Lower lobe of right lung (tissue), 2 donors: ENCODE results near the gene SH2D6. TPM values are rescaled to one million over a fixed set of nuclear protein-coding genes. Genes with fewer than 3 reads are reported as not detected.
"Not testable (repeated sequence)": the region's sequence is repeated elsewhere in the genome, so short reads cannot be mapped to it uniquely, and the experiment has no call there.

ENCODE experiments used
- ATAC-seq, 2 donors: fragments of 200-7000 bp; cut with Tn5 transposase; one replicate each; pipeline ENCODE4 v1.9.1; 2020 to 2022; ENCODE audit warnings: mild to moderate bottlenecking in 2 of 2, moderate library complexity in 2 of 2
- DNase-seq: peaks from one replicate; pipeline ENCODE4 v3.0.0-alpha.2; 2020
- H3K27ac ChIP-seq: fragments of 200-600 bp; one replicate; pipeline ENCODE4 v1.8.0; 2022
- H3K27me3 ChIP-seq: fragments of 200-600 bp; one replicate; pipeline ENCODE4 v1.8.0; 2022; ENCODE audit warnings: low read depth
- H3K36me3 ChIP-seq: fragments of 200-600 bp; one replicate; pipeline ENCODE4 v1.8.0; 2022; ENCODE audit warnings: mild to moderate bottlenecking
- H3K4me1 ChIP-seq: fragments of 200-600 bp; one replicate; pipeline ENCODE4 v1.8.0; 2022
- H3K4me3 ChIP-seq: fragments of 200-600 bp; one replicate; pipeline ENCODE4 v1.8.0; 2022; ENCODE audit warnings: mild to moderate bottlenecking
- H3K9me3 ChIP-seq: fragments of 200-600 bp; one replicate; pipeline ENCODE4 v1.8.0; 2022
- CTCF ChIP-seq: fragments of 200-600 bp; IDR thresholded peaks from one replicate; pipeline ENCODE4 v1.8.0; 2022; ENCODE audit warnings: antibody characterized with exemption, mild to moderate bottlenecking
- intact Hi-C: fragments of 100-400 bp; cut with DNase I; formaldehyde crosslinking; loops from one replicate; pipeline ENCODE4 v1.11.0; 2022
- total RNA-seq: library from RNA; stranded (reverse); fragmentation: NEBNext Ultra II Directional; extraction: Animal tissue kit (Norgen Biotek cat#: 25700); gene quantifications from one replicate; pipeline ENCODE4 v1.2.1, GENCODE V29; 2021
- donor health status: DM: no; HTN: yes; CAD: no; lungs with severe emphysema.

SH2D6 gene
- total RNA-seq, 1 donor from 2014 or later = 0.97 TPM

GRCh38 chr2:85472261-85472660 is 53.7 kb downstream of the SH2D6 start:
- Histone ChIP-seq H3K9me3 (no peaks in the 10 kb centered on the region), H3K27ac (no peak overlapping the region), H3K27me3 (no peaks in the 10 kb centered on the region), H3K4me3 (no peak overlapping the region), H3K4me1 (peaks cover 20% of the 10 kb centered on the region), H3K36me3 (no peaks in the 10 kb centered on the region)
- DNase-seq = no peak
- ATAC-seq = no peak
- intact Hi-C loops = no loop called here
- no peak for TF ChIP-seq CTCF

- ATAC-seq (no peak), DNase-seq (no peak)
- Histone ChIP-seq H3K27me3 (no peaks in the 10 kb centered on the region), H3K27ac (no peak overlapping the region), H3K4me3 (no peak overlapping the region), H3K4me1 (peaks cover 10% of the 10 kb centered on the region), H3K36me3 (no peaks in the 10 kb centered on the region), H3K9me3 (no peaks in the 10 kb centered on the region)
- intact Hi-C loops = no loop called here
- no peak for TF ChIP-seq CTCF
These were observed 57.4 kb downstream of the SH2D6 start for GRCh38 chr2:85475799-85476490.

GRCh38 chr2:85476624-85477023 is 58.1 kb downstream of the SH2D6 start:
- no peak overlapping the region for H3K27ac ChIP-seq
- H3K27me3 ChIP-seq = no peaks in the 10 kb centered on the region
- intact Hi-C loops = no loop called here
- no peak for ATAC-seq
- H3K4me1 ChIP-seq = peaks cover 3% of the 10 kb centered on the region
- H3K36me3 ChIP-seq = no peaks in the 10 kb centered on the region
- no peak for TF ChIP-seq CTCF
- H3K9me3 ChIP-seq = no peaks in the 10 kb centered on the region
- no peak overlapping the region for H3K4me3 ChIP-seq
- no peak for DNase-seq

- intact Hi-C loops = no loop called here
- no peak for DNase-seq
- ATAC-seq = no peak
- Histone ChIP-seq H3K36me3 (no peaks in the 10 kb centered on the region), H3K27ac (no peak overlapping the region), H3K4me1 (no peaks in the 10 kb centered on the region), H3K9me3 (no peaks in the 10 kb centered on the region), H3K4me3 (no peak overlapping the region), H3K27me3 (no peaks in the 10 kb centered on the region)
- TF ChIP-seq CTCF = no peak
These were observed 59.4 kb downstream of the SH2D6 start for GRCh38 chr2:85477884-85478283.

- no peak overlapping the region for H3K27ac ChIP-seq
- intact Hi-C loops = no loop called here
- H3K36me3 ChIP-seq = no peaks in the 10 kb centered on the region
- H3K9me3 ChIP-seq = no peaks in the 10 kb centered on the region
- H3K4me3 ChIP-seq = no peak overlapping the region
- H3K27me3 ChIP-seq = no peaks in the 10 kb centered on the region
- ATAC-seq = no peak
- no peaks in the 10 kb centered on the region for H3K4me1 ChIP-seq
- no peak for DNase-seq
- no peak for TF ChIP-seq CTCF
These were observed 63.6 kb downstream of the SH2D6 start for GRCh38 chr2:85481818-85482777.

- DNase-seq, H3K4me1 ChIP-seq, H3K36me3 ChIP-seq, H3K27ac ChIP-seq, ATAC-seq, H3K4me3 ChIP-seq, intact Hi-C loops, H3K9me3 ChIP-seq, H3K27me3 ChIP-seq: not testable (repeated sequence)
These were observed 66.1 kb downstream of the SH2D6 start for GRCh38 chr2:85484615-85485014.
